DOHH2 (cell line): ENCODE results near the gene AASDH.

Source experiments
- H3F3A ChIP-seq: fragments of 200-600 bp; sonication (generic), shearing (Covaris generic); 2 replicates; pipeline ENCODE4 v1.6.0; 2016; ENCODE audit warnings: antibody characterized with exemption, mild to moderate bottlenecking; ENCODE audit not compliant: control insufficient read depth, insufficient read depth
- H3K27ac ChIP-seq: fragments of 200-600 bp; sonication (generic); 2 replicates; pipeline ENCODE4 v1.5.1; 2014; ENCODE audit warnings: low read depth, mild to moderate bottlenecking, low read length, moderate library complexity
- H3K27me3 ChIP-seq: fragments of 200-600 bp; sonication (generic); 2 replicates; pipeline ENCODE4 v1.6.1; 2014; ENCODE audit warnings: mild to moderate bottlenecking, low read length, mixed read lengths; ENCODE audit not compliant: control insufficient read depth
- H3K36me3 ChIP-seq: fragments of 200-600 bp; sonication (generic); 2 replicates; pipeline ENCODE4 v1.6.1; 2014; ENCODE audit warnings: mild to moderate bottlenecking, low read length, moderate library complexity, mixed read lengths; ENCODE audit not compliant: control insufficient read depth
- H3K4me1 ChIP-seq: fragments of 200-600 bp; sonication (generic); 2 replicates; pipeline ENCODE4 v1.6.1; 2014; ENCODE audit warnings: mild to moderate bottlenecking, low read length, mixed read lengths; ENCODE audit not compliant: control insufficient read depth
- H3K4me2 ChIP-seq: fragments of 200-600 bp; sonication (generic); 2 replicates; pipeline ENCODE4 v1.6.0; 2014; ENCODE audit warnings: mild to moderate bottlenecking, low read length, moderate library complexity
- H3K4me3 ChIP-seq: fragments of 200-600 bp; sonication (generic); 2 replicates; pipeline ENCODE4 v1.5.1; 2014; ENCODE audit warnings: mild to moderate bottlenecking, low read length, mixed read lengths
- H3K79me2 ChIP-seq: fragments of 200-600 bp; sonication (generic); 2 replicates; pipeline ENCODE4 v1.6.1; 2014; ENCODE audit warnings: mild to moderate bottlenecking, low read length, mixed read lengths; ENCODE audit not compliant: control insufficient read depth
- H3K9me2 ChIP-seq: fragments of 200-600 bp; sonication (generic); replicated peaks from 2 replicates; pipeline ENCODE4 v1.6.1; 2014; ENCODE audit warnings: mild to moderate bottlenecking, low read length, mixed read lengths; ENCODE audit not compliant: control insufficient read depth
- H3K9me3 ChIP-seq: fragments of 200-600 bp; sonication (generic); 2 replicates; pipeline ENCODE4 v1.6.1; 2014; ENCODE audit warnings: antibody characterized with exemption, low read length, mixed read lengths; ENCODE audit not compliant: control insufficient read depth, insufficient read depth
- H4K20me1 ChIP-seq: fragments of 200-600 bp; sonication (generic); 2 replicates; pipeline ENCODE4 v1.6.0; 2014; ENCODE audit warnings: low read depth, mild to moderate bottlenecking, antibody characterized with exemption, low read length, moderate library complexity; ENCODE audit not compliant: control insufficient read depth, insufficient read depth
- CTCF ChIP-seq: fragments of 200-600 bp; sonication (generic); IDR thresholded peaks from one replicate; pipeline ENCODE4 v1.5.1; 2014; ENCODE audit warnings: antibody characterized with exemption, mild to moderate bottlenecking, low read depth, low read length; ENCODE audit not compliant: poor library complexity, severe bottlenecking
- EZH2phosphoT487 ChIP-seq: fragments of 200-600 bp; sonication (generic); IDR thresholded peaks from 2 replicates; pipeline ENCODE4 v1.6.1; 2017; ENCODE audit warnings: borderline replicate concordance, mild to moderate bottlenecking, antibody characterized with exemption, low read length, moderate library complexity, mixed read lengths

The AASDH gene

DNA sequence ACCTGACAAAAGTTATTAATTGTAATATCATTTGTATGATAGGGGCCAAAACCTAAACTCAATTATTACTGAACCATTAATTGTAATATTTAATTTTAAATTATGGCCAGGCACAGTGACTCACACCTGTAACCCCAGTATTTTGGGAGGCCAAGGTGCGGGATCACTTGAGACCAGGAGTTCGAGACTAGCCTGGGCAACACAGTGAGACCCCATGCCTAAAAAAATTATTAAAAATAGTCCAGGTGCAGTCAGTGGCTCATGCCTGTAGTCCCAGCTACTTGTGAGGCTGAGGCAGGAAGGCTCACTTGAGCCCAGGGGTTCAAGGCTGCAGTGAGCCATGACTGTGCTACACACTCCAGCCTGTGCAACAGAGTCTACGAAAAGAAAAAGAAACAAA is 30.1 kb upstream of the AASDH start:
- Histone ChIP-seq H3K4me1 (peaks cover 27% of the 10 kb centered on the region), H3K4me2 (no peak overlapping the region), H3K4me3 (no peak overlapping the region), H3K27me3 (no peaks in the 10 kb centered on the region), H3F3A (no peaks in the 10 kb centered on the region), H3K36me3 (peaks cover 27% of the 10 kb centered on the region), H3K79me2 (peaks cover 100% of the 10 kb centered on the region), H3K9me3 (no peaks in the 10 kb centered on the region), H3K27ac (no peak overlapping the region), H3K9me2 (no peaks in the 10 kb centered on the region), H4K20me1 (peaks cover 24% of the 10 kb centered on the region)
- TF ChIP-seq CTCF: no peak
- TF ChIP-seq EZH2phosphoT487: no peak

DNA sequence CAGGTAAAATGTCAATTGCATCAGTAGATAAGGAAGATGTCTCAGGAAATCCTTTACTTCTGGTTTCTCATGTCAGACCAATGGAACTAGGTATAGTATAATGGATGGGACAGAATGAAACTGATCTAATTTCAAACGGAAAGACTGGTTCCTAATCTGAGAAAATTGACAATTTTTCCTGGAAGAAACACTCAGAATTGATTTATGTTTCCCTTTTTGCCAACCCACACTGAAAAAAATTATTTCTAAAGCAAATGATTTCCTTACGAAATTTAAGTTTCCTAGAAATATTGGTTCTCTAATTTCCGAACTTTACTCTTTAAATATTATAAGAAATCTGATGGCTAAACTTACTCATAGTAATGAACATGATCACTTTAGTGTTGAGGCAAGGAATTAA is 29.1 kb upstream of the AASDH start:
- TF ChIP-seq EZH2phosphoT487 (no peak), CTCF (no peak)
- Histone ChIP-seq H4K20me1 (peaks cover 19% of the 10 kb centered on the region), H3F3A (no peaks in the 10 kb centered on the region), H3K36me3 (peaks cover 25% of the 10 kb centered on the region), H3K9me3 (no peaks in the 10 kb centered on the region), H3K27ac (no peak overlapping the region), H3K4me3 (no peak overlapping the region), H3K79me2 (peaks cover 100% of the 10 kb centered on the region), H3K9me2 (no peaks in the 10 kb centered on the region), H3K4me1 (peaks cover 17% of the 10 kb centered on the region), H3K4me2 (no peak overlapping the region), H3K27me3 (no peaks in the 10 kb centered on the region)

- Histone ChIP-seq H4K20me1 (peaks cover 14% of the 10 kb centered on the region), H3K27me3 (no peaks in the 10 kb centered on the region), H3K4me3 (no peak overlapping the region), H3K27ac (no peak overlapping the region), H3K4me2 (no peak overlapping the region), H3K36me3 (peaks cover 18% of the 10 kb centered on the region), H3K9me3 (no peaks in the 10 kb centered on the region), H3K4me1 (no peaks in the 10 kb centered on the region), H3K79me2 (peaks cover 100% of the 10 kb centered on the region), H3K9me2 (no peaks in the 10 kb centered on the region), H3F3A (peaks cover 4% of the 10 kb centered on the region; the same call in 1 of the 2 replicates)
- TF ChIP-seq CTCF: no peak
- TF ChIP-seq EZH2phosphoT487: no peak
Measured at GRCh38 chr4:56414135-56414670, 26.9 kb upstream of the AASDH start.
